NB4 (cell line): Measurements from ENCODE around the gene CRAT.

Source experiments
- DNase-seq: peaks from one replicate; pipeline ENCODE4 v3.0.0; 2010; ENCODE audit warnings: low read depth
- H3K4me3 ChIP-seq: one replicate; pipeline ENCODE4 v1.5.1; 2011; ENCODE audit warnings: mild to moderate bottlenecking, low read depth, low read length, moderate library complexity
- MYC ChIP-seq: IDR thresholded peaks from 2 replicates; pipeline ENCODE4 v1.6.1; 2011; ENCODE audit warnings: low read depth, low read length
- POLR2A ChIP-seq: IDR thresholded peaks from 2 replicates; pipeline ENCODE4 v1.6.1; 2011; ENCODE audit warnings: mild to moderate bottlenecking; ENCODE audit not compliant: insufficient read length; ENCODE audit errors: extremely low read depth
- TF ChIP-seq, protein P1 (sequence below): IDR thresholded peaks from one replicate; pipeline ENCODE4 v1.5.1; 2012; ENCODE audit warnings: low read depth, low read length
- TF ChIP-seq, protein P2 (sequence below): IDR thresholded peaks from 2 replicates; pipeline ENCODE4 v1.6.1; 2011; ENCODE audit warnings: low read depth, low read length

CRAT gene

DNA sequence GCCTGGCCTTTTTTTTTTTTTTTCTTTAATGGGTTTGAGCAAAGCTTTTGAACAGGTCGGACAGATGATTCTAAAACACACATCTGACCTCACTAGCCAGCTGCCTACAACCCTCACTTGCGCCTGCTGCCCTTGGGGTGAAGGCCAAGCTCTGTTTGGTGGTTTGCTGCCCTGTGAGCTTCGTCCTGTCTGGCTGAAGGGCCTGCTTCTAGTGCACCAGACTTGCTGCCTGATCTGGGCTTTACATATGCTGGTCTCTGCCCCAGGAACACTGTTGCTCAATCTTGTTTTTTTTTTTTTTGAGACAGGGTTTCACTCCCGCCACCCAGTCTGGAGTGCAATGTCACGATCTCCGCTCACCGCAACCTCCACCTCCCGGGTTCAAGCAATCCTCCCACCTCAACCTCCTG is 46.1 kb downstream of the CRAT start:
- H3K4me3 ChIP-seq: no peak overlapping the region
- peak; percentile 92 for DNase-seq
- TF ChIP-seq, protein P1, sequence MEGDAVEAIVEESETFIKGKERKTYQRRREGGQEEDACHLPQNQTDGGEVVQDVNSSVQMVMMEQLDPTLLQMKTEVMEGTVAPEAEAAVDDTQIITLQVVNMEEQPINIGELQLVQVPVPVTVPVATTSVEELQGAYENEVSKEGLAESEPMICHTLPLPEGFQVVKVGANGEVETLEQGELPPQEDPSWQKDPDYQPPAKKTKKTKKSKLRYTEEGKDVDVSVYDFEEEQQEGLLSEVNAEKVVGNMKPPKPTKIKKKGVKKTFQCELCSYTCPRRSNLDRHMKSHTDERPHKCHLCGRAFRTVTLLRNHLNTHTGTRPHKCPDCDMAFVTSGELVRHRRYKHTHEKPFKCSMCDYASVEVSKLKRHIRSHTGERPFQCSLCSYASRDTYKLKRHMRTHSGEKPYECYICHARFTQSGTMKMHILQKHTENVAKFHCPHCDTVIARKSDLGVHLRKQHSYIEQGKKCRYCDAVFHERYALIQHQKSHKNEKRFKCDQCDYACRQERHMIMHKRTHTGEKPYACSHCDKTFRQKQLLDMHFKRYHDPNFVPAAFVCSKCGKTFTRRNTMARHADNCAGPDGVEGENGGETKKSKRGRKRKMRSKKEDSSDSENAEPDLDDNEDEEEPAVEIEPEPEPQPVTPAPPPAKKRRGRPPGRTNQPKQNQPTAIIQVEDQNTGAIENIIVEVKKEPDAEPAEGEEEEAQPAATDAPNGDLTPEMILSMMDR: no peak
- TF ChIP-seq POLR2A (no peak), MYC (no peak)
- TF ChIP-seq, protein P2, sequence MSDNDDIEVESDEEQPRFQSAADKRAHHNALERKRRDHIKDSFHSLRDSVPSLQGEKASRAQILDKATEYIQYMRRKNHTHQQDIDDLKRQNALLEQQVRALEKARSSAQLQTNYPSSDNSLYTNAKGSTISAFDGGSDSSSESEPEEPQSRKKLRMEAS: no peak

DNA sequence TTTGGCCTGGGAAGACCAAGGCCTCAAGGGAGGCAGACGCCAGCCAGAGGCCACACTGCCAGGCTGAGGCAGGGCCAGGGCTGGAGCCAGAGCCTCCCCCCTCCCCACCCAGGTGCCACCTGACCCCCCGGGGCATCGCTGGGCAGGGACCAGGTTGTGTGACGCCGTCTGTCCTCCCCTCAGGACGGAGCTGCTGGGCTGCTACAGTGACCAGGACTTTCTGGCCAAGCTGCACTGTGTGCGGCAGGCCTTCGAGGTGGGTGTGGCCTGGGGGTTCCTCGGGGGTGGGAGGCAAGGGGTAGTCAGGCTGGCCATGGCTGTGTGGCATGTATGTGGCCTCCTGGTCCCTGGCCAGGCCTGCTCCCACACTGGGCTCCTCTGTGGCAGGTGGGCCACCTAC is 47.5 kb downstream of the CRAT start:
- H3K4me3 ChIP-seq: no peak overlapping the region
- no peak for TF ChIP-seq POLR2A
- TF ChIP-seq, protein P2: no peak
- TF ChIP-seq MYC: no peak
- TF ChIP-seq, protein P1: no peak
- DNase-seq: no peak

DNA sequence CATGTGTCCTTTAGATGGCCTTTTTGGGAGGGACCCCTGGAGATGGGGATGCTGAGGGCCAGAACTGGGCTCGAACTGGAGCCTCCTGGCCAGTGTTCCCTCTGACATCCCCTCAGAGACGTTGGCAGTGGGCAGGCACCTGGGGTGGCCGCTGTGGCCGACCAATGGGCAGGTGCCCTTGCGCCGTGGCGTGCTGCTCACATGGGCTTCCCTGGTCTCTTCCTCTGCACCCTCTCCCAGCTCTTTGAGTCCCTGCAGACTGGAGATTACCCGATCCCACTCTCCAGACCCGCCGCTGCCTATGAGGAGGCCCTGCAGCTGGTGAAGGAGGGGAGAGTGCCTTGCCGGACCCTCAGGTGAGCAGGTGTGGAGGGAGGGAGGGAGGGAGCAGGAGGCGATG is 49.6 kb downstream of the CRAT start:
- TF ChIP-seq, protein P2: no peak
- TF ChIP-seq, protein P1: no peak
- no peak for TF ChIP-seq POLR2A
- no peak for TF ChIP-seq MYC
- DNase-seq: no peak
- H3K4me3 ChIP-seq: no peak overlapping the region

DNA sequence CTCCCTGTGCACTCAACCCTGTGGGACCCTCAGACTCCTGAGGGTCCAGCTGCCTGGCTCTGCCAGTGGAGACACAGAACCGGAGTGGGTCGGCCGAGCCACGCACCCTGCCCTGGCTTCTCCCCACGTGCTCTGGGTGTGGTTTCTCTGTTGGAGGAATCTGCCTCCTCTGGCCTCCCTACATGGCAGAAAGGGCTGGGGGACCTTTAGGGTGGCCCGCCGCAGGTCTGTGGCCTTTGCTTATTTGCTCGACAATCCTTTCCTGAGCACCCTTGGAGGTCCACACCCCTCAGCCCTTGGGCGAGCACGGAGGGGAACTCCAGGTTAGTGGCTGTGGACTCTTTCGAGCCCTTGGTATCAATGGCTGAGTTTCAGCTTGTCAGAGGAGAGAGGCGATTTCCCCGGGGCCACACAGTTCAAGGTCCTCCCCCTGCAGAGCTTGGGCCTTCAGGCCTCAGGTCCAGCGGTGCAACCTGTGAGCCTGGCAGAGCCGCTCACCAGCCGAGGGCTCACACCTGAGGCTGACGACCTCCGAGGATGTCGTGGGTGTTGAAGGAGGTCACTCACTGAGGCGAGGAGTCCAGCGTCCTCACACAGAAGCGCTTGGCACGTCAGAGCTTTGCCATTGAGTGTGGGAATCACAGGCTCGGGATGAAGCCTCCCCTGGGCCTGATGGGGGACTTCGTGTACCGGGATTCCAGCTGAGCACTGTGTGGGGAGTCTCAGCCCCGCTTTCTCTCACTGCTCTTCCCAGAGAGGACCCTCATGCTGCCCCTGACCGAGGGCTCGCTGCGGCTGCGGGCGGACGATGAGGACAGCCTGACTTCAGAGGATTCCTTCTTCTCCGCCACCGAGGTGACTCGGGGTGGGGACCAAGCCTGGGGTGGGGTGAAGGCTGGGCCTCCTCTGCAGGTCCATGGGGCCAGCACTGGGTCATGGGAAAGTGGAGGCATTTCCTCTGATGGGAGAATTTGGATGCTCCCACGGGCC is 50.5 kb downstream of the CRAT start:
- no peak for DNase-seq
- no peak overlapping the region for H3K4me3 ChIP-seq
- no peak for TF ChIP-seq MYC
- TF ChIP-seq, protein P1: no peak
- TF ChIP-seq, protein P2: no peak
- no peak for TF ChIP-seq POLR2A

DNA sequence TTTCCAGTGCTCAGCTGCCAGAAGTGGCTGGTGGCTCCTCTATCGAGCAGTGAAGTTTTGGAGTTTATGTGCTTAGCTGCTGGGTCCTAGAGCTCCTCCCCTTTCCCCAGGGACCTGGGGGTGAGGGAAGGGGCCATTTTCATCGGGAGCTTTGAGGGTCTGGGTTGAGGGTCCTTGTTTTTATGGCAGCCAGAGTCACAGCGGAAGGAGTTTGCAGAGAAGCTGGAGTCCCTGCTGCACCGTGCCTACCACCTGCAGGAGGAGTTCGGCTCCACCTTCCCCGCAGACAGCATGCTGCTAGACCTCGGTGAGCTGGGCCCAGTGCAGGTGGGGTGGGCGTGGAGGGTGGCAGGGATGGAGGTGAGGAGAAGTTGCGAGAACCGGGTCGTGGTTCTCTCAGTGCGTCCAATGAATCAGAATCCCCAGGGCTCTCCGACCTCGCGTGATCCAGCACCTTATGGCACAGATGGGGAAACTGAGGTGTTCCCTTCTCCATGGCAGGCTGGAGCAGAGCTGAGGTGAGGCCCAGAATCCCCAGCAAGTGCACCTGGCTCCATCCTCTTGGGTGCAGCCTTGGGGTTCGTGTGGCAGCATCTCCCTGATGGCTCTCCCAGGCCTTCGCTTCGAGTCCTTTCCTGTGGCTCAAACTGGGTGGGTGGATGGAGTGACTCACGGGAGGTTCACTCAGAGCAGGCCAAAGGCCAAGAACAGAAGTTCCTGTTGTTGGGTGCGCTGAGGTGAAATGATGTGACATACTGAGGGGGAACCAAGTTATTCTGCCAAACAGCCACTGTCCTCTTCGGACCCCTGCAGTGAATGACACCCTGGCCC is 51.4 kb downstream of the CRAT start:
- TF ChIP-seq POLR2A (no peak), MYC (no peak)
- TF ChIP-seq, protein P1: no peak
- TF ChIP-seq, protein P2: no peak
- DNase-seq: peak; percentile 76
- H3K4me3 ChIP-seq: no peak overlapping the region
